NB4 (cell line): Measurements from ENCODE around the gene STUM.

Experiments used
- DNase-seq: peaks from one replicate; pipeline ENCODE4 v3.0.0; 2010; ENCODE audit warnings: low read depth
- H3K4me3 ChIP-seq: one replicate; pipeline ENCODE4 v1.5.1; 2011; ENCODE audit warnings: mild to moderate bottlenecking, low read depth, low read length, moderate library complexity
- MYC ChIP-seq: IDR thresholded peaks from 2 replicates; pipeline ENCODE4 v1.6.1; 2011; ENCODE audit warnings: low read depth, low read length
- POLR2A ChIP-seq: IDR thresholded peaks from 2 replicates; pipeline ENCODE4 v1.6.1; 2011; ENCODE audit warnings: mild to moderate bottlenecking; ENCODE audit not compliant: insufficient read length; ENCODE audit errors: extremely low read depth
- TF ChIP-seq, protein P1 (sequence below): IDR thresholded peaks from one replicate; pipeline ENCODE4 v1.5.1; 2012; ENCODE audit warnings: low read depth, low read length
- TF ChIP-seq, protein P2 (sequence below): IDR thresholded peaks from 2 replicates; pipeline ENCODE4 v1.6.1; 2011; ENCODE audit warnings: low read depth, low read length

STUM gene

DNA sequence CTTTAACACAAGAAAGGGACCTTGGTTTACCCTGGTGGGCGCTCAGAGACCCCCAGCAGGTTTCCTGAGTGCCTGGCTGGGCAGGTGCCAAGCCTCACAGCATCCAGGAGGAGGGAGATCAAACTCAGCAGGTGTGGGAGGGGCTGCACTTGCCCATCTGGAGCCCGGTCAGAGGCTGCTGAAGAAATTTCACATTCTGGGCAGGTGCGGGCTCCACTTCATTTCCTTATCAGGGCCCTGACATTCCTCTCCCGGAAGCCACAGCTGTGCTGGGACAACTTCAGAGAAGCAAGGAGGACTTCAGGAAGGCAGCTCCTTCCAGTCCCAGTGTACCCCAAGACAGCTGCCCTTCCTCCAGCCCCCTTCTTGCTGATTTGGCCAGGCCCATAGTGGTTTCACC lies 107.6 kb downstream of the STUM start:
- no peak for DNase-seq
- no peak overlapping the region for H3K4me3 ChIP-seq
- TF ChIP-seq, protein P1, sequence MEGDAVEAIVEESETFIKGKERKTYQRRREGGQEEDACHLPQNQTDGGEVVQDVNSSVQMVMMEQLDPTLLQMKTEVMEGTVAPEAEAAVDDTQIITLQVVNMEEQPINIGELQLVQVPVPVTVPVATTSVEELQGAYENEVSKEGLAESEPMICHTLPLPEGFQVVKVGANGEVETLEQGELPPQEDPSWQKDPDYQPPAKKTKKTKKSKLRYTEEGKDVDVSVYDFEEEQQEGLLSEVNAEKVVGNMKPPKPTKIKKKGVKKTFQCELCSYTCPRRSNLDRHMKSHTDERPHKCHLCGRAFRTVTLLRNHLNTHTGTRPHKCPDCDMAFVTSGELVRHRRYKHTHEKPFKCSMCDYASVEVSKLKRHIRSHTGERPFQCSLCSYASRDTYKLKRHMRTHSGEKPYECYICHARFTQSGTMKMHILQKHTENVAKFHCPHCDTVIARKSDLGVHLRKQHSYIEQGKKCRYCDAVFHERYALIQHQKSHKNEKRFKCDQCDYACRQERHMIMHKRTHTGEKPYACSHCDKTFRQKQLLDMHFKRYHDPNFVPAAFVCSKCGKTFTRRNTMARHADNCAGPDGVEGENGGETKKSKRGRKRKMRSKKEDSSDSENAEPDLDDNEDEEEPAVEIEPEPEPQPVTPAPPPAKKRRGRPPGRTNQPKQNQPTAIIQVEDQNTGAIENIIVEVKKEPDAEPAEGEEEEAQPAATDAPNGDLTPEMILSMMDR = no peak
- TF ChIP-seq, protein P2, sequence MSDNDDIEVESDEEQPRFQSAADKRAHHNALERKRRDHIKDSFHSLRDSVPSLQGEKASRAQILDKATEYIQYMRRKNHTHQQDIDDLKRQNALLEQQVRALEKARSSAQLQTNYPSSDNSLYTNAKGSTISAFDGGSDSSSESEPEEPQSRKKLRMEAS = no peak
- TF ChIP-seq MYC (no peak), POLR2A (no peak)

DNA sequence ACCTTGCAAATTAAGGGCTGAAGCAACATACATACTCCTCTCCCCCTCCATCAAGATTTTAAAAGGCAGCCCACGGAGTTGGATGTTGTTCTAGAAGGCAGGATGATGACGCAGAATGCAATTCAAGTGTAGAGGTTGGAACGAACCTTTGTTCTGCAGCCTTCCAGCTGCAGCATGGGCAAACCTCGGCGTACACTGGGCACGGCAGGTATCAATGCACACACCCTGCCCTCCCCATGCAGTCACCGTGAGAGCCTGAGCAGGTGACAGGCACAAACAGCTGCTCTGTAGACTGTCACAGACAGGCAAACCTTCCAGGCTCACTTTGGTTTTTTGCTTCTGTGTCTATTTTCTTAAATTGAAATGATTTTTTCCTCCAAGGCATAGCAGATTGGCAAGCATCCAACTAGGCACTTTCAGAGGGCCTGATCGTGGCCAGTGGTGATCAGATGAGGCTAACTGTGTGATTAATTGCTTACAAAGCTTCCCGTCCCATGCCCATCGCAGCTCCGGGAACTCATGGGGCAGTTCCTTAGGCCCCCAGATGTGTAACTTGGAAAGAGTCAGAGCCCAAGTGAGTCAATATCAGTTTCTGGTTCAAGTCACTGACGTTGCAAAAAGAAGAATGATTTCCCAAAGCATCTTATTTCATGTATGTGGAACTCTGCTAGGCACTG lies 108.2 kb downstream of the STUM start:
- TF ChIP-seq, protein P2 = no peak
- TF ChIP-seq, protein P1 = no peak
- no peak for TF ChIP-seq POLR2A
- TF ChIP-seq MYC = no peak
- no peak overlapping the region for H3K4me3 ChIP-seq
- no peak for DNase-seq

DNA sequence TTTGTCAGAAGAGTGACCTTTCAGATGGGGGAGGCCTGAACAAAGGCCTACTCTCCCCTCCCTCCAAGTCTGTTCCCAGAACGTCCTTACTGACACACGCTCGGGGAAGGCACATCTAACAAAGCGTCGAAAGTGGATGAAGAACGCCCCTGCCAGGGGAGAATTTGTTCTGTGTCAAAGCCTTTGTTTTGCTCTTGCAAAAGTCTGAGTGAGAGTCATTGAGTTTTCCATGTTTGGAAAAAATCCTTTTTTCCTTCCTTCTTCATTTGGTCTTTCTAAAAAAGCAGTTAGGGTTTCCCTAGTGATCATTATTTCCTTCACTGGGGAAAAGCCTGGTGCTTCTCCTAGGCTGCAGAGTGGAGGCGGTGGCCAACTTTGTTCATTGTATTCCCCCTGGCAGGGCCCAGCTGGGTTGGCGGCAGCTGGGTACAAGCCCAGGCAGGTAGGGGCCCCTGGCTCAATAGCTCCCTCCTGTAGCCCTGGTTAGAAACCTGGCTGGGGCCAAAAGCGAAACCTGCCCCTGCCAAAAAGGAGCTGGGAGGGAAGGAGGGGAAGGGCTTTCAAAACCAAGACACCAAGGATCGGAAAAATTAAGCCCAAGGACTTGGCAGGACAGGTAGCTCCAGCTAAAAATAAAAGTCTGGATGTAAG lies 109.5 kb downstream of the STUM start:
- H3K4me3 ChIP-seq = no peak overlapping the region
- DNase-seq = no peak
- TF ChIP-seq, protein P1 = no peak
- no peak for TF ChIP-seq MYC
- TF ChIP-seq, protein P2 = no peak
- no peak for TF ChIP-seq POLR2A

DNA sequence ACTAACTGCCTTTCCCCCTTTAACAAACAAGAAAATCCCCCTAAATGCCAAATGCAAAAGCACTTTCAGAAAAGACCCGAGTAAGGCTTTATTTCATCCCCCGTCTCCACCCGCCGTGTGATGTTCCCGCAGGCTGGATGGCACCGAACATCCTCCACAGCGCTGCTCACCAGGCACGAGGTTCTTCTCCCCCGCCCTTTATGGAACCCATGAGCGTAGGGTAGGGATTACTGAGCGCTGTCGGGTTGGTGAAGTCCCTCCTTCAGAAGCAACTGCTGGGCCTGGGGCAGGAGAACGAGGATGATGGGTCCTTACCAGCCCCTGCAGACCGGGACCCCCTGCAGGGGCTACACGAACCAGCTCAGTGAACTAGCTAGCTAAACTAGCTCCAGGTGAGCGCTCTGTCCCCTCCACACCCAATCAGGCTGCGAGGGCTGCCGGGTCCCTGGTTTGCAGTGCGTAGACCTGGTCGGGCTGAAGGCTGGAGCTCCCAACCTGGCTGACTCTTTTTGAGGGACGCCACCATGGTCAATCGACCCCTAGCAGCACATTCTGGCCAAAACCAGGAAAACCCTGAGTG lies 110.1 kb downstream of the STUM start:
- TF ChIP-seq, protein P2 = no peak
- TF ChIP-seq POLR2A (no peak), MYC (no peak)
- TF ChIP-seq, protein P1 = no peak
- no peak for DNase-seq
- H3K4me3 ChIP-seq = no peak overlapping the region
